ENCODE data around the gene CIB2.

DNA sequence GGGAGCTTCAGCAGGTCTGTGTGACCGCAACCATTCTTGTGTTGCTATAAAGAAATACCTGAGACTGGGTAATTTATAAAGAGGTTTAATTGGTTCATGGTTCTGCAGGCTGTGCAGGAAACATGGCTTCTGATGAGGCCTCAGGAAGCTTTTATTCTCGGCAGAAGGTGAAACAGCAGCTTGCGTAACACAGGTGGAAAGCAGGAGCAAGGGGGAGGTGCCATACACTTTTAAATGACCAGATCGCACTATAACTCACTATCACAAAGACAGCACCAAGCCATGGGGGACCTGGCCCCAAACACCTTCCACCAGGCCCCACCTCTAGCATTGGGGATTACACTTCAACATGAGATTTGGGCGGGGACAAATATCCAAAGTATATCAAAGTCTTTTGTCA, 8.3 kb upstream of the CIB2 start:
- TF ChIP-seq, protein P1, sequence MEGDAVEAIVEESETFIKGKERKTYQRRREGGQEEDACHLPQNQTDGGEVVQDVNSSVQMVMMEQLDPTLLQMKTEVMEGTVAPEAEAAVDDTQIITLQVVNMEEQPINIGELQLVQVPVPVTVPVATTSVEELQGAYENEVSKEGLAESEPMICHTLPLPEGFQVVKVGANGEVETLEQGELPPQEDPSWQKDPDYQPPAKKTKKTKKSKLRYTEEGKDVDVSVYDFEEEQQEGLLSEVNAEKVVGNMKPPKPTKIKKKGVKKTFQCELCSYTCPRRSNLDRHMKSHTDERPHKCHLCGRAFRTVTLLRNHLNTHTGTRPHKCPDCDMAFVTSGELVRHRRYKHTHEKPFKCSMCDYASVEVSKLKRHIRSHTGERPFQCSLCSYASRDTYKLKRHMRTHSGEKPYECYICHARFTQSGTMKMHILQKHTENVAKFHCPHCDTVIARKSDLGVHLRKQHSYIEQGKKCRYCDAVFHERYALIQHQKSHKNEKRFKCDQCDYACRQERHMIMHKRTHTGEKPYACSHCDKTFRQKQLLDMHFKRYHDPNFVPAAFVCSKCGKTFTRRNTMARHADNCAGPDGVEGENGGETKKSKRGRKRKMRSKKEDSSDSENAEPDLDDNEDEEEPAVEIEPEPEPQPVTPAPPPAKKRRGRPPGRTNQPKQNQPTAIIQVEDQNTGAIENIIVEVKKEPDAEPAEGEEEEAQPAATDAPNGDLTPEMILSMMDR (IDR thresholded peaks at IDR 0.05 in 2 of 3, conservative IDR thresholded peaks at IDR 0.05 in 1 of 3; ENCODE audit: borderline replicate concordance in 1 of 3, insufficient read depth in 1 of 3, low read depth in 2 of 3, low read length in 2 of 3): no peak
- no peak for TF ChIP-seq JUND (IDR thresholded peaks at IDR 0.05)
- no peak for TF ChIP-seq POLR2A (IDR thresholded peaks at IDR 0.05; ENCODE audit: borderline replicate concordance, extremely low read depth, insufficient read depth, insufficient read length)

All from HCT116 (cell line).